Cardiac fibroblast (primary cell): ENCODE measurements around the gene ZFR2.

Source experiments
- DNase-seq, 2 donors: peaks; one replicate each; pipeline versions ENCODE4 v3.0.0 to v3.0.0-alpha.2; 2010; ENCODE audit warnings: low read depth in 2 of 2
- H3K4me3 ChIP-seq, 2 donors: replicated peaks in 1 of 2; 1 replicate in 1 of 2; 2 replicates in 1 of 2; pipeline ENCODE4 v1.5.1; 2011; ENCODE audit warnings: low read depth in 2 of 2, low read length in 2 of 2, mild to moderate bottlenecking in 2 of 2, moderate library complexity in 1 of 2
- TF ChIP-seq, protein P1 (sequence below): IDR thresholded peaks from one replicate; pipeline ENCODE4 v1.5.1; 2011; ENCODE audit warnings: low read depth, mild to moderate bottlenecking, low read length, inconsistent platforms

ZFR2 gene

DNA sequence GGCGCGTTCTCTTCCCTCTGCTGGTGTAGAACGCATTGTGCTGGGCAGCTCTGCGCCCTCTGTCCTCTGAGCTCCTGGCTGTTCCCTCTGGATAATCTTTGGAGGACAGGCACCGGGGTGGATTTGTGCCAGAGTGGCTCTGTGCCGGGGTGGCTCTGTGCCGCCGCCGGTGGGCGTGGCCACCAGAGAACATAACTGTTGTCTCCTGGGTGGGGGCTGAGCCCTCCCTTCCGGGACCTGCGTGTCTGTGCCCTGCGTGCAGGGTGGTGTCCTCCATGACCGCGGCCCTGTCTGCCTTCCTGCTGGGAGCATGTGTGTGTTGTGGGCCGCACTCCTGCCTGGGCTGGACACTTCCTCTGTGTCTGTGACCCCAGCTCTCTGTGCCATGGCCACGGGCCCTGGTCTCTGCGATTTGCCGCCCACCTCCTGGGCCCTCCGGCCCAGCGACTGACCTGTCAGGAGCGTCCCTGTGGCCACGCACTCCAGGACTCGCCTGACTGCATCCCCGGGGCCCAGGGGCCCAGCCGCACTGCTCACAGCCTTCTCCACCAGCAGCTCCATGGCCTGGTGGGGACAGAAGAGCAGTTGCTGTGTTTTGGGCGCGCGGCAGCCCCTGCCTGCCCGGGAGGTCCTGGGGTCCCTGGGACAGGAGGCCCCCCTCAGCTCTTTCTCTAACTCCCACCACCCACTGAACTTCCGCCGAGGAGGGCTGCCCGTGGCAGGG lies 60.3 kb downstream of the ZFR2 start:
- H3K4me3 ChIP-seq: no peak overlapping the region
- DNase-seq: no peak
- TF ChIP-seq, protein P1, sequence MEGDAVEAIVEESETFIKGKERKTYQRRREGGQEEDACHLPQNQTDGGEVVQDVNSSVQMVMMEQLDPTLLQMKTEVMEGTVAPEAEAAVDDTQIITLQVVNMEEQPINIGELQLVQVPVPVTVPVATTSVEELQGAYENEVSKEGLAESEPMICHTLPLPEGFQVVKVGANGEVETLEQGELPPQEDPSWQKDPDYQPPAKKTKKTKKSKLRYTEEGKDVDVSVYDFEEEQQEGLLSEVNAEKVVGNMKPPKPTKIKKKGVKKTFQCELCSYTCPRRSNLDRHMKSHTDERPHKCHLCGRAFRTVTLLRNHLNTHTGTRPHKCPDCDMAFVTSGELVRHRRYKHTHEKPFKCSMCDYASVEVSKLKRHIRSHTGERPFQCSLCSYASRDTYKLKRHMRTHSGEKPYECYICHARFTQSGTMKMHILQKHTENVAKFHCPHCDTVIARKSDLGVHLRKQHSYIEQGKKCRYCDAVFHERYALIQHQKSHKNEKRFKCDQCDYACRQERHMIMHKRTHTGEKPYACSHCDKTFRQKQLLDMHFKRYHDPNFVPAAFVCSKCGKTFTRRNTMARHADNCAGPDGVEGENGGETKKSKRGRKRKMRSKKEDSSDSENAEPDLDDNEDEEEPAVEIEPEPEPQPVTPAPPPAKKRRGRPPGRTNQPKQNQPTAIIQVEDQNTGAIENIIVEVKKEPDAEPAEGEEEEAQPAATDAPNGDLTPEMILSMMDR: no peak

GRCh38 chr19:3807574-3808354 lies 61.1 kb downstream of the ZFR2 start:
- no peak for DNase-seq
- TF ChIP-seq, protein P1: no peak
- no peak overlapping the region for H3K4me3 ChIP-seq

GRCh38 chr19:3807131-3807480 lies 61.7 kb downstream of the ZFR2 start:
- TF ChIP-seq, protein P1: no peak
- H3K4me3 ChIP-seq: no peak overlapping the region
- DNase-seq: no peak

DNA sequence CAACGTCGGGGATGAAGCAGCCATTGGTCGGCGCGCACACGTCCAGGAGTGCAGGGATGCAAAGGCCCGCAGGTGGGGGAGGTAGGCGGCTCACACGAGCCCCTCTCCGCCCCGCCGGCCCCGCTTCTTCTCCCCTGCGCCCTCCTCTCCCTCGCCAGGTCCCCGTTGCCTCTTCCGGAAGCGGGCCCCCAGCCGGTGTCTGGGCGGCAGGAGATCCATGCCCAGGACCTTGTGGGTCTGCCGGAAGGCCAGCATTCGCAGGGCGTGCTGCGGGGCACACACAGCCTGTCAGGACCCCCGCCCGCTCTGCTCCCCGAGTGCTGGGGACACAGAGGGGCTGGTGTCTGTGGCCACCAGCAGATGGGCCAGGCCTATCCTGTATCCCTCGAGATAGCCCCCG lies 63.0 kb downstream of the ZFR2 start:
- TF ChIP-seq, protein P1: no peak
- H3K4me3 ChIP-seq: no peak overlapping the region
- DNase-seq: no peak

DNA sequence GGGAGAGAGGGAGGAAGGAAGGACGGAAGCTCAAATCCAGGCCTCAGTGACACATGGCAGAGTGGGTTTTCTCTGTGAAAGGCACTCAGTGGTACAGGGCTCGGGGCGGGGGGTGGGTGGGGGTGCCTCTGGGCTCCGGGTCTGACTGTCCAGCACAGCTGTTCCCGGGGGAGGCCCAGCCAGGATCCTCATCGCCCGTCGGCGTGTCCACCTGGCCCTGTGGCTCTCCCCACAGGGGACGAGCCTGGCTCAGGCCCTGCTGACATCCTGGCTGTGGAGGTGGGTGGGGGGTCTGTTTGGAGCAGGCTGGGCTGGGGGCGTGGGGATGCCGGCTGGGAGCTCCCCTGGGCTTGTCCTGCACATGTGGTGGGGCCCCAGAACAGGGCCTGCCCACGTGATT lies 64.4 kb downstream of the ZFR2 start:
- DNase-seq: no peak
- TF ChIP-seq, protein P1: no peak
- no peak overlapping the region for H3K4me3 ChIP-seq

DNA sequence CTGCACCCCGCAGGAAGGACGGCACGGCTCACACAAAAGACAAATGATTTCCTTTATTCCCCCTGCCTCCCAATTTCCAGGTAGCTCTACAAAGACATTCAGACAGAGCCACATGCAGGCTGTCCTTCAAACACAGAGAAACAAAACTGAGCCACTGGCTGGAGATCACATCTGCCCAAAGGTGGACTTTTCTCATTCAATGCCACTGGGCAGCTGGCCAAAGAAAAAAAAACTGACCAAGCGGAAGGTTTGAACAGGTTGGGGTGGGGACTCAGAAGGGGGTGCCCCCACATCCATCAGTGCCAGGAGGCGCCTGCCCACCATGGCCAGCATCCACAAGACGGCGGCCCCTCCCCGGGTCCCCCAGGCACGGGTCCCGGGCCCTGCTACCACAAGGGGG lies 64.9 kb downstream of the ZFR2 start:
- DNase-seq: no peak
- TF ChIP-seq, protein P1: no peak
- no peak overlapping the region for H3K4me3 ChIP-seq
